Testis (tissue), 3 donors: ENCODE results near the gene CAB39. TPM values are rescaled to one million over a fixed set of nuclear protein-coding genes. Genes with fewer than 3 reads are reported as not detected.
"Not testable (repeated sequence)": the region's sequence is repeated elsewhere in the genome, so short reads cannot be mapped to it uniquely, and the experiment has no call there.

ENCODE experiments used
- DNase-seq: peaks from one replicate; pipeline ENCODE4 v3.0.0-alpha.2; 2019
- H3K27ac ChIP-seq, 2 donors: fragments of 200-600 bp; sonication (generic); one replicate each; pipeline ENCODE4 v1.5.1; 2019
- H3K27me3 ChIP-seq: fragments of 200-600 bp; sonication (generic); one replicate; pipeline ENCODE4 v1.5.1; 2019
- H3K36me3 ChIP-seq: fragments of 200-600 bp; sonication (generic); one replicate; pipeline ENCODE4 v1.5.1; 2017; ENCODE audit warnings: low read depth; ENCODE audit errors: missing control alignments
- H3K4me1 ChIP-seq: fragments of 200-600 bp; sonication (generic); one replicate; pipeline ENCODE4 v1.5.1; 2019
- H3K4me3 ChIP-seq, 2 donors: fragments of 200-600 bp; sonication (generic); one replicate each; pipeline ENCODE4 v1.5.1; 2017 to 2019
- H3K9me3 ChIP-seq: fragments of 200-600 bp; sonication (generic); one replicate; pipeline ENCODE4 v1.5.1; 2017
- CTCF ChIP-seq, 3 experiments: fragments of 450-650 bp in 2 of 3; fragments of 200-600 bp in 1 of 3; sonication (generic) in 1 of 3; IDR thresholded peaks; one replicate each; pipeline ENCODE4 v1.5.1; 2016 to 2019; ENCODE audit warnings: antibody characterized with exemption in 3 of 3, mild to moderate bottlenecking in 2 of 3, moderate library complexity in 1 of 3
- POLR2A ChIP-seq: fragments of 450-650 bp; IDR thresholded peaks from one replicate; pipeline ENCODE4 v1.6.1; 2017; ENCODE audit warnings: antibody characterized with exemption, mild to moderate bottlenecking, moderate library complexity
- WGBS, 2 donors: methylation state at CpG; one replicate each; pipeline ENCODE4 v1.1.5; 2018; 5-methylcytosine and 5-hydroxymethylcytosine counted together
- intact Hi-C: fragments of 100-400 bp; cut with DNase I; formaldehyde crosslinking; loops from one replicate; pipeline ENCODE4 v1.15.1; 2023; ENCODE audit warnings: low total_unique reads
- polyA plus RNA-seq: library from polyadenylated mRNA; stranded (reverse); fragments of 350-450 nt; fragmentation: Illumina TruSeq; extraction: RNeasy Lipid Tissue Mini Kit (QIAGEN cat#74804); gene quantifications from one replicate; pipeline ENCODE4 v1.2.3, GENCODE V29; 2014; ENCODE audit warnings: low read depth, low replicate concordance; ENCODE audit not compliant: insufficient read depth
- total RNA-seq, 2 donors: library from RNA; depleted of rRNA; stranded (reverse); fragments of >200 nt; gene quantifications; one replicate each; pipeline ENCODE4 v1.2.3, GENCODE V29; 2016

The CAB39 gene
- total and polyA plus RNA-seq, 3 donors from 2014 or later: 76.1 to 82.2 (median 76.8) TPM

- H3K36me3 ChIP-seq: no peaks in the 10 kb centered on the region
- intact Hi-C loops: no loop called here
- DNase-seq: no peak
- no peaks in the 10 kb centered on the region for H3K27me3 ChIP-seq
- TF ChIP-seq POLR2A: no peak
- no peak for TF ChIP-seq CTCF (IDR thresholded peaks at IDR 0.05)
- no peaks in the 10 kb centered on the region for H3K4me1 ChIP-seq
- no peak overlapping the region for H3K27ac ChIP-seq
- H3K9me3 ChIP-seq: no peaks in the 10 kb centered on the region
- no peak overlapping the region for H3K4me3 ChIP-seq
These were observed 12.2 kb upstream of the CAB39 start for GRCh38 chr2:230700447-230700846.

- no peak for TF ChIP-seq POLR2A
- TF ChIP-seq CTCF (IDR thresholded peaks at IDR 0.05): no peak
- Histone ChIP-seq H3K4me3 (no peak overlapping the region), H3K4me1 (no peaks in the 10 kb centered on the region), H3K27ac (no peak overlapping the region), H3K9me3 (no peaks in the 10 kb centered on the region), H3K36me3 (no peaks in the 10 kb centered on the region), H3K27me3 (no peaks in the 10 kb centered on the region)
- intact Hi-C loops: no loop called here
- 89 to 91% methylated on average over 3 of the region's 3 CpGs for WGBS, 2 donors
- no peak for DNase-seq
These were observed 11.3 kb upstream of the CAB39 start for GRCh38 chr2:230701308-230701707.

- intact Hi-C loops, H3K4me1 ChIP-seq, H3K9me3 ChIP-seq, H3K36me3 ChIP-seq, DNase-seq, H3K27ac ChIP-seq, H3K4me3 ChIP-seq, H3K27me3 ChIP-seq: not testable (repeated sequence)
- WGBS, 2 donors: 94 to 97% methylated on average over 4 of the region's 4 CpGs
These were observed 10.2 kb upstream of the CAB39 start for GRCh38 chr2:230702457-230702856.

GRCh38 chr2:230703514-230703913 is 9.1 kb upstream of the CAB39 start:
- no peak for TF ChIP-seq POLR2A
- no peak for TF ChIP-seq CTCF (IDR thresholded peaks at IDR 0.05)
- 91 to 100% methylated on average over 2 to 3 of the region's 3 CpGs for WGBS, 2 donors

GRCh38 chr2:230706053-230706521 is 6.6 kb upstream of the CAB39 start:
- no peaks in the 10 kb centered on the region for H3K9me3 ChIP-seq
- WGBS, 2 donors: 80 to 83% methylated on average over 3 of the region's 3 CpGs
- no peaks in the 10 kb centered on the region for H3K4me1 ChIP-seq
- intact Hi-C loops: no loop called here
- no peaks in the 10 kb centered on the region for H3K36me3 ChIP-seq
- TF ChIP-seq POLR2A (no peak), CTCF (IDR thresholded peaks at IDR 0.05) (no peak)
- H3K27ac ChIP-seq: no peak overlapping the region
- DNase-seq: no peak
- H3K27me3 ChIP-seq: no peaks in the 10 kb centered on the region
- no peak overlapping the region for H3K4me3 ChIP-seq

More at GRCh38 chr2:230703514-230703913, 9.1 kb upstream of the CAB39 start:
- H3K27ac ChIP-seq: no peak overlapping the region
- H3K4me1 ChIP-seq: no peaks in the 10 kb centered on the region
- intact Hi-C loops: no loop called here
- no peaks in the 10 kb centered on the region for H3K36me3 ChIP-seq
- no peak overlapping the region for H3K4me3 ChIP-seq
- H3K9me3 ChIP-seq: no peaks in the 10 kb centered on the region
- H3K27me3 ChIP-seq: no peaks in the 10 kb centered on the region
- no peak for DNase-seq
